Left ventricle myocardium inferior (tissue), 1 donor: ENCODE measurements around the gene C20orf96. TPM values are rescaled to one million over a fixed set of nuclear protein-coding genes. Genes with fewer than 3 reads are reported as not detected.

Experiments used
- DNase-seq: peaks from one replicate; pipeline ENCODE4 v3.0.0-alpha.2; 2020
- H3K27ac ChIP-seq: fragments of 200-600 bp; replicated peaks from 2 replicates; pipeline ENCODE4 v1.8.0; 2021
- H3K27me3 ChIP-seq: fragments of 200-600 bp; 2 replicates; pipeline ENCODE4 v1.8.0; 2021; ENCODE audit warnings: low read depth
- H3K36me3 ChIP-seq: fragments of 200-600 bp; 2 replicates; pipeline ENCODE4 v1.8.0; 2021
- H3K4me1 ChIP-seq: fragments of 200-600 bp; 2 replicates; pipeline ENCODE4 v1.8.0; 2021
- H3K4me3 ChIP-seq: fragments of 200-600 bp; 2 replicates; pipeline ENCODE4 v1.8.0; 2021; ENCODE audit warnings: mild to moderate bottlenecking, moderate library complexity
- H3K9me3 ChIP-seq: fragments of 200-600 bp; replicated peaks from 2 replicates; pipeline ENCODE4 v1.8.0; 2021
- CTCF ChIP-seq: fragments of 200-600 bp; IDR thresholded peaks from 2 replicates; pipeline ENCODE4 v1.8.0; 2021; ENCODE audit warnings: antibody characterized with exemption, mild to moderate bottlenecking, borderline replicate concordance
- intact Hi-C: fragments of 100-400 bp; cut with micrococcal nuclease; formaldehyde crosslinking; loops from one replicate; pipeline ENCODE4 v1.11.0; 2022
- total RNA-seq: library from RNA; stranded (reverse); fragmentation: NEBNext Ultra II Directional; extraction: Animal tissue kit (Norgen Biotek cat#: 25700); gene quantifications from one replicate; pipeline ENCODE4 v1.2.1, GENCODE V29; 2021
- donor health status: DM: no; HTN: yes; CAD: no; lungs with severe emphysema.

C20orf96 gene
- total RNA-seq, 1 donor from 2014 or later: 6.6 TPM

DNA sequence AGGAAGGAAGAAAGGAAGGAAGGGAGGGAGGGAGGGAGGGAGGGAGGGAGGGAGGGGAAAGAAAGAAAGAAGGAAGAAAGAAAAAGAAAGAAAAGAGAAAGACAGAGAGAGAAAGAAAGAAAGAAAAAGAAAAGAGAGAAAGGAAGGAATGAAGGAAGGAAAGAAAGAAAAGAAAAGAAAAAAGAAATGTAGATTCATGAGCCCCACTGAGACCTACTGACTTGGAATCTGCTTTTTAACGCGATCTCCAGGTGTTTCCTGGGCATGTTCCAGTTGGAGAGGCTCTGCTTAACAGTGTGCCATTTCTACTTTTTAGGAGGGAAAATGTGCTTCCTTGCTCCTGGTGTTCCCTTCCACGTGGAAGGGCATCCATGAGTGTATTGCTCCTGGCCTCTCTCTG, 16.7 kb downstream of the C20orf96 start:
- H3K27ac ChIP-seq: no peak overlapping the region
- H3K27me3 ChIP-seq: no peaks in the 10 kb centered on the region
- DNase-seq: no peak
- intact Hi-C loops: no loop called here
- no peak overlapping the region for H3K4me3 ChIP-seq
- H3K9me3 ChIP-seq: no peaks in the 10 kb centered on the region
- peaks cover 28% of the 10 kb centered on the region for H3K36me3 ChIP-seq
- peaks cover 5% of the 10 kb centered on the region for H3K4me1 ChIP-seq
- TF ChIP-seq CTCF: no peak

DNA sequence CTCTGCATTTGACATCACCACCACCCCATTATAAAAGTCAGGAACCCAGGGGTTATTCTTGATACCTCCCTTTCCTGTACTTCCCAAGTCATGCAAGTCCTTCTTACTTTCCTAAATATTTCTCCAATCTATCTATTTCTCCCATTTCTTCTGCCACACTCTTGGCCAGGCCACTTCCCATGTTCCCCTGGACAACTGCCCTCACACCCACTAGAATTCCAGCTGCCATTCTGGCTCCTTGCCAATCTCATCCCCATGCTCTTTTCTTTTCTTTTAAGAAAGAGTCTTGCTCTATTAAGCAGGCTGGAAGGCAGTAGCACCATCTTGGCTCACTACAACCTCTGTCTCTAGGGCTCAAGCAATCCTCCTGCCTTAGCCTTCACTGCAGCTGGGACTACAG, 17.8 kb downstream of the C20orf96 start:
- Histone ChIP-seq H3K9me3 (no peaks in the 10 kb centered on the region), H3K36me3 (peaks cover 19% of the 10 kb centered on the region), H3K4me1 (peaks cover 5% of the 10 kb centered on the region), H3K4me3 (no peak overlapping the region), H3K27ac (no peak overlapping the region), H3K27me3 (no peaks in the 10 kb centered on the region)
- intact Hi-C loops: no loop called here
- no peak for DNase-seq
- no peak for TF ChIP-seq CTCF

- intact Hi-C loops: no loop called here
- no peak overlapping the region for H3K4me3 ChIP-seq
- H3K9me3 ChIP-seq: no peaks in the 10 kb centered on the region
- H3K36me3 ChIP-seq: peaks cover 9% of the 10 kb centered on the region
- TF ChIP-seq CTCF: no peak
- H3K4me1 ChIP-seq: peaks cover 12% of the 10 kb centered on the region
- no peak overlapping the region for H3K27ac ChIP-seq
- H3K27me3 ChIP-seq: no peaks in the 10 kb centered on the region
- no peak for DNase-seq
Observed at GRCh38 chr20:271528-271927, 19.0 kb downstream of the C20orf96 start.

DNA sequence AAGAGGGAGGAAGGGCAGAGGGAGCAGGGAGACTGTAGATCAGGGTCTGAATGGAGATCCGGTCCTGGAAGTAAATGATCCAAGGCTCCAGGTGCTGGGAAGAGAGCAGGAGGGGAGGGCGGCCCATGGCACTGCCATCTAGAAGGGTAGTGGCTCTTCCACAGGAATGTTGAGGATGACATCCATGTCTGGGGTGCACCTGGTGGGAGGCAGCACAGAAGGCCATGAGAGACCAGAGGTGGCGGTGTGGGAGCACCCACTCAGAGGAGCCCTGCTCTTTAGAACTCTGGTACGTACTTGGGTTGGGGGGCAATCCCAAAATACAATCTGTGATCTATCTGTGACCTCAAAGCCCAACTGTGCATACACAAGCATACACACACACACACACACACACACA, 19.5 kb downstream of the C20orf96 start:
- no peak overlapping the region for H3K4me3 ChIP-seq
- H3K27ac ChIP-seq: no peak overlapping the region
- intact Hi-C loops: no loop called here
- H3K4me1 ChIP-seq: peaks cover 13% of the 10 kb centered on the region
- no peaks in the 10 kb centered on the region for H3K27me3 ChIP-seq
- TF ChIP-seq CTCF: no peak
- no peaks in the 10 kb centered on the region for H3K9me3 ChIP-seq
- peaks cover 5% of the 10 kb centered on the region for H3K36me3 ChIP-seq
- no peak for DNase-seq

- no peak for TF ChIP-seq CTCF
- peaks cover 13% of the 10 kb centered on the region for H3K4me1 ChIP-seq
- no peak overlapping the region for H3K4me3 ChIP-seq
- DNase-seq: no peak
- no peaks in the 10 kb centered on the region for H3K27me3 ChIP-seq
- no peaks in the 10 kb centered on the region for H3K9me3 ChIP-seq
- no peak overlapping the region for H3K27ac ChIP-seq
- intact Hi-C loops: no loop called here
- peaks cover 2% of the 10 kb centered on the region for H3K36me3 ChIP-seq
Observed at GRCh38 chr20:270517-270916, 20.0 kb downstream of the C20orf96 start.
